ENCODE data around the gene VOPP1. TPM values are rescaled to one million over a fixed set of nuclear protein-coding genes. Genes with fewer than 3 reads are reported as not detected.
A peak's percentile ranks its signal among the peaks of the same experiment; 100 is the strongest.

The VOPP1 gene
- total and polyA plus RNA-seq, 9 of the 15 experiments (the other 6 are each of a cell fraction or from before 2014, with no cell fraction given) = 8.2 to 45.8 (median 31.2) TPM

GRCh38 chr7:55572378-55573233 lies at the start of gene VOPP1 (continued):
- TF ChIP-seq THRAP3 (IDR thresholded peaks at IDR 0.05; ENCODE audit: borderline replicate concordance) (no peak), ILF3 (IDR thresholded peaks at IDR 0.05; ENCODE audit: borderline replicate concordance) (no peak), ARID3B (CRISPR knock-in tag; IDR thresholded peaks at IDR 0.05; ENCODE audit: borderline replicate concordance) (no peak), RBM34 (IDR thresholded peaks at IDR 0.05; ENCODE audit: borderline replicate concordance, insufficient read depth, low read length) (no peak), SP1 (CRISPR knock-in tag; IDR thresholded peaks at IDR 0.05) (0 out of 2 replicates have a peak, but pooled peaks have one; percentile 19), EGR1 (conservative IDR thresholded peaks at IDR 0.05) (peak; percentile 66), JUN (IDR thresholded peaks at IDR 0.05; ENCODE audit: borderline replicate concordance, low read depth, low read length) (no peak), JUN (CRISPR knock-in tag; IDR thresholded peaks at IDR 0.05; ENCODE audit: borderline replicate concordance) (no peak), ZHX1 (conservative IDR thresholded peaks at IDR 0.05; ENCODE audit: low read length) (no peak), NUFIP1 (IDR thresholded peaks at IDR 0.05; ENCODE audit: partially characterized antibody) (no peak), SPI1 (IDR thresholded peaks at IDR 0.05; ENCODE audit: borderline replicate concordance, low read depth, low read length) (no peak), MLLT1 (IDR thresholded peaks at IDR 0.05) (peak in 1 of 2 experiments; percentile 66; a peak in 1 of 4 replicates), FOXP1 (CRISPR knock-in tag; IDR thresholded peaks at IDR 0.05) (no peak), ZNF12 (CRISPR knock-in tag; IDR thresholded peaks at IDR 0.05) (no peak), NR4A1 (CRISPR knock-in tag; IDR thresholded peaks at IDR 0.05) (no peak), NR4A1 (tag; IDR thresholded peaks at IDR 0.05) (0 out of 2 replicates have a peak, but pooled peaks have one; percentile 27), PKNOX1 (IDR thresholded peaks at IDR 0.05) (no peak), RNF219 (CRISPR knock-in tag; IDR thresholded peaks at IDR 0.05) (no peak), HEY1 (CRISPR knock-in tag; IDR thresholded peaks at IDR 0.05; ENCODE audit: borderline replicate concordance) (no peak)
